ENCODE results near the gene UBAC2. TPM values are rescaled to one million over a fixed set of nuclear protein-coding genes. Genes with fewer than 3 reads are reported as not detected.

The UBAC2 gene
- 10 to 100 TPM; 63.0 to 70.1 TPM for polyA plus RNA-seq

- peak within 1 kb of the TSS; percentile 94 for H3K4me3 ChIP-seq (ENCODE audit: low read depth in 1 of 2, low read length in 2 of 2)
- H3K27me3 ChIP-seq (ENCODE audit: control insufficient read depth in 1 of 2, insufficient read depth in 2 of 2, low read length in 2 of 2), result no peaks in the 10 kb centered on the region
- WGBS, 2 donors, result 0 to 1% methylated on average over 74 to 76 of the region's 76 CpGs
- no peaks in the 10 kb centered on the region for H3K36me3 ChIP-seq (ENCODE audit: control insufficient read depth in 2 of 2, insufficient read depth in 2 of 2, low read length in 1 of 2)
- no peaks in the 10 kb centered on the region for H3K9me3 ChIP-seq (ENCODE audit: control insufficient read depth in 2 of 2, insufficient read depth in 1 of 2, low read depth in 1 of 2, low read length in 1 of 2)
- H3K27ac ChIP-seq (ENCODE audit: low read depth in 2 of 2, low read length in 1 of 2), result peak within 1 kb of the TSS; percentile 98 to 100
- peaks cover 0 to 16% of the 10 kb centered on the region in 2 donors for H3K4me1 ChIP-seq (ENCODE audit: control insufficient read depth in 2 of 2, insufficient read depth in 2 of 2, low read length in 1 of 2)
These were observed at the start of gene UBAC2 for GRCh38 chr13:99200432-99201167. UBAC2 (plus strand) TSS chr13:99200854; CDS start chr13:99200909, 55 bp downstream.

- Histone ChIP-seq H3K36me3 (ENCODE audit: control insufficient read depth in 2 of 2, insufficient read depth in 2 of 2, low read length in 1 of 2) (no peaks in the 10 kb centered on the region), H3K27ac (ENCODE audit: low read depth in 2 of 2, low read length in 1 of 2) (peak overlapping the region; percentile 12 to 54), H3K4me3 (ENCODE audit: low read depth in 1 of 2, low read length in 2 of 2) (no peak overlapping the region), H3K4me1 (ENCODE audit: control insufficient read depth in 2 of 2, insufficient read depth in 2 of 2, low read length in 1 of 2) (peaks cover 0 to 11% of the 10 kb centered on the region in 2 donors), H3K9me3 (ENCODE audit: control insufficient read depth in 2 of 2, insufficient read depth in 1 of 2, low read depth in 1 of 2, low read length in 1 of 2) (no peaks in the 10 kb centered on the region), H3K27me3 (ENCODE audit: control insufficient read depth in 1 of 2, insufficient read depth in 2 of 2, low read length in 2 of 2) (no peaks in the 10 kb centered on the region)
- WGBS, 2 donors, result 55 to 62% methylated on average over 4 of the region's 4 CpGs
These were observed 49.1 kb upstream of the UBAC2 start for GRCh38 chr13:99151516-99151915.

GRCh38 chr13:99153219-99153618 lies 47.4 kb upstream of the UBAC2 start:
- H3K27ac ChIP-seq (ENCODE audit: low read depth in 2 of 2, low read length in 1 of 2), result peak overlapping the region in 1 of 2 donors; percentile 33
- no peak overlapping the region for H3K4me3 ChIP-seq (ENCODE audit: low read depth in 1 of 2, low read length in 2 of 2)
- WGBS, 2 donors, result 42 to 64% methylated on average over 1 of the region's 1 CpG
- H3K9me3 ChIP-seq (ENCODE audit: control insufficient read depth in 2 of 2, insufficient read depth in 1 of 2, low read depth in 1 of 2, low read length in 1 of 2), result no peaks in the 10 kb centered on the region
- H3K36me3 ChIP-seq (ENCODE audit: control insufficient read depth in 2 of 2, insufficient read depth in 2 of 2, low read length in 1 of 2), result no peaks in the 10 kb centered on the region
- H3K4me1 ChIP-seq (ENCODE audit: control insufficient read depth in 2 of 2, insufficient read depth in 2 of 2, low read length in 1 of 2), result peaks cover 0 to 11% of the 10 kb centered on the region in 2 donors
- H3K27me3 ChIP-seq (ENCODE audit: control insufficient read depth in 1 of 2, insufficient read depth in 2 of 2, low read length in 2 of 2), result no peaks in the 10 kb centered on the region

- Histone ChIP-seq H3K27me3 (ENCODE audit: control insufficient read depth in 1 of 2, insufficient read depth in 2 of 2, low read length in 2 of 2) (no peaks in the 10 kb centered on the region), H3K4me1 (ENCODE audit: control insufficient read depth in 2 of 2, insufficient read depth in 2 of 2, low read length in 1 of 2) (peaks cover 0 to 11% of the 10 kb centered on the region in 2 donors), H3K36me3 (ENCODE audit: control insufficient read depth in 2 of 2, insufficient read depth in 2 of 2, low read length in 1 of 2) (no peaks in the 10 kb centered on the region), H3K9me3 (ENCODE audit: control insufficient read depth in 2 of 2, insufficient read depth in 1 of 2, low read depth in 1 of 2, low read length in 1 of 2) (no peaks in the 10 kb centered on the region), H3K27ac (ENCODE audit: low read depth in 2 of 2, low read length in 1 of 2) (no peak overlapping the region), H3K4me3 (ENCODE audit: low read depth in 1 of 2, low read length in 2 of 2) (no peak overlapping the region)
- 88 to 96% methylated on average over 2 of the region's 2 CpGs for WGBS, 2 donors
These were observed 46.6 kb upstream of the UBAC2 start for GRCh38 chr13:99154064-99154463.

GRCh38 chr13:99155821-99156220 lies 44.8 kb upstream of the UBAC2 start:
- peaks cover 0 to 11% of the 10 kb centered on the region in 2 donors for H3K4me1 ChIP-seq (ENCODE audit: control insufficient read depth in 2 of 2, insufficient read depth in 2 of 2, low read length in 1 of 2)
- H3K36me3 ChIP-seq (ENCODE audit: control insufficient read depth in 2 of 2, insufficient read depth in 2 of 2, low read length in 1 of 2), result no peaks in the 10 kb centered on the region
- no peaks in the 10 kb centered on the region for H3K27me3 ChIP-seq (ENCODE audit: control insufficient read depth in 1 of 2, insufficient read depth in 2 of 2, low read length in 2 of 2)
- H3K27ac ChIP-seq (ENCODE audit: low read depth in 2 of 2, low read length in 1 of 2), result no peak overlapping the region
- no peaks in the 10 kb centered on the region for H3K9me3 ChIP-seq (ENCODE audit: control insufficient read depth in 2 of 2, insufficient read depth in 1 of 2, low read depth in 1 of 2, low read length in 1 of 2)
- WGBS, 2 donors, result 90% methylated on average over 5 of the region's 5 CpGs
- no peak overlapping the region for H3K4me3 ChIP-seq (ENCODE audit: low read depth in 1 of 2, low read length in 2 of 2)

GRCh38 chr13:99157046-99157445 lies 43.6 kb upstream of the UBAC2 start:
- no peak overlapping the region for H3K27ac ChIP-seq (ENCODE audit: low read depth in 2 of 2, low read length in 1 of 2)
- H3K9me3 ChIP-seq (ENCODE audit: control insufficient read depth in 2 of 2, insufficient read depth in 1 of 2, low read depth in 1 of 2, low read length in 1 of 2), result no peaks in the 10 kb centered on the region
- no peaks in the 10 kb centered on the region for H3K36me3 ChIP-seq (ENCODE audit: control insufficient read depth in 2 of 2, insufficient read depth in 2 of 2, low read length in 1 of 2)
- H3K27me3 ChIP-seq (ENCODE audit: control insufficient read depth in 1 of 2, insufficient read depth in 2 of 2, low read length in 2 of 2), result no peaks in the 10 kb centered on the region
- peaks cover 0 to 6% of the 10 kb centered on the region in 2 donors for H3K4me1 ChIP-seq (ENCODE audit: control insufficient read depth in 2 of 2, insufficient read depth in 2 of 2, low read length in 1 of 2)
- H3K4me3 ChIP-seq (ENCODE audit: low read depth in 1 of 2, low read length in 2 of 2), result no peak overlapping the region
- WGBS, 2 donors, result 71 to 79% methylated on average over 5 of the region's 5 CpGs

GRCh38 chr13:99158846-99159245 lies 41.8 kb upstream of the UBAC2 start:
- H3K4me1 ChIP-seq (ENCODE audit: control insufficient read depth in 2 of 2, insufficient read depth in 2 of 2, low read length in 1 of 2), result no peaks in the 10 kb centered on the region
- 52 to 56% methylated on average over 8 of the region's 8 CpGs for WGBS, 2 donors
- no peaks in the 10 kb centered on the region for H3K36me3 ChIP-seq (ENCODE audit: control insufficient read depth in 2 of 2, insufficient read depth in 2 of 2, low read length in 1 of 2)
- H3K9me3 ChIP-seq (ENCODE audit: control insufficient read depth in 2 of 2, insufficient read depth in 1 of 2, low read depth in 1 of 2, low read length in 1 of 2), result no peaks in the 10 kb centered on the region
- H3K4me3 ChIP-seq (ENCODE audit: low read depth in 1 of 2, low read length in 2 of 2), result no peak overlapping the region
- no peaks in the 10 kb centered on the region for H3K27me3 ChIP-seq (ENCODE audit: control insufficient read depth in 1 of 2, insufficient read depth in 2 of 2, low read length in 2 of 2)
- no peak overlapping the region for H3K27ac ChIP-seq (ENCODE audit: low read depth in 2 of 2, low read length in 1 of 2)

GRCh38 chr13:99159331-99160061 lies 41.2 kb upstream of the UBAC2 start:
- no peaks in the 10 kb centered on the region for H3K27me3 ChIP-seq (ENCODE audit: control insufficient read depth in 1 of 2, insufficient read depth in 2 of 2, low read length in 2 of 2)
- no peaks in the 10 kb centered on the region for H3K4me1 ChIP-seq (ENCODE audit: control insufficient read depth in 2 of 2, insufficient read depth in 2 of 2, low read length in 1 of 2)
- no peaks in the 10 kb centered on the region for H3K36me3 ChIP-seq (ENCODE audit: control insufficient read depth in 2 of 2, insufficient read depth in 2 of 2, low read length in 1 of 2)
- 58 to 68% methylated on average over 8 of the region's 8 CpGs for WGBS, 2 donors
- H3K9me3 ChIP-seq (ENCODE audit: control insufficient read depth in 2 of 2, insufficient read depth in 1 of 2, low read depth in 1 of 2, low read length in 1 of 2), result no peaks in the 10 kb centered on the region
- H3K4me3 ChIP-seq (ENCODE audit: low read depth in 1 of 2, low read length in 2 of 2), result no peak overlapping the region
- no peak overlapping the region for H3K27ac ChIP-seq (ENCODE audit: low read depth in 2 of 2, low read length in 1 of 2)

- H3K4me1 ChIP-seq (ENCODE audit: control insufficient read depth in 2 of 2, insufficient read depth in 2 of 2, low read length in 1 of 2), result no peaks in the 10 kb centered on the region
- H3K27ac ChIP-seq (ENCODE audit: low read depth in 2 of 2, low read length in 1 of 2), result no peak overlapping the region
- no peaks in the 10 kb centered on the region for H3K27me3 ChIP-seq (ENCODE audit: control insufficient read depth in 1 of 2, insufficient read depth in 2 of 2, low read length in 2 of 2)
- H3K36me3 ChIP-seq (ENCODE audit: control insufficient read depth in 2 of 2, insufficient read depth in 2 of 2, low read length in 1 of 2), result no peaks in the 10 kb centered on the region
- H3K4me3 ChIP-seq (ENCODE audit: low read depth in 1 of 2, low read length in 2 of 2), result no peak overlapping the region
- 80 to 88% methylated on average over 4 of the region's 4 CpGs for WGBS, 2 donors
- no peaks in the 10 kb centered on the region for H3K9me3 ChIP-seq (ENCODE audit: control insufficient read depth in 2 of 2, insufficient read depth in 1 of 2, low read depth in 1 of 2, low read length in 1 of 2)
These were observed 40.2 kb upstream of the UBAC2 start for GRCh38 chr13:99160415-99160814.
